NCI-H2196 treated with DMSO at 0.1 percent for 48 hours (cell line): ENCODE measurements around the gene PITX2.
"Not testable (repeated sequence)": the region's sequence is repeated elsewhere in the genome, so short reads cannot be mapped to it uniquely, and the experiment has no call there.

Experiments
- DNase-seq: peaks from one replicate; lab custom pipeline; 2025; ENCODE audit not compliant: unreplicated experiment; lab: John Stamatoyannopoulos, UW

PITX2 gene

DNA sequence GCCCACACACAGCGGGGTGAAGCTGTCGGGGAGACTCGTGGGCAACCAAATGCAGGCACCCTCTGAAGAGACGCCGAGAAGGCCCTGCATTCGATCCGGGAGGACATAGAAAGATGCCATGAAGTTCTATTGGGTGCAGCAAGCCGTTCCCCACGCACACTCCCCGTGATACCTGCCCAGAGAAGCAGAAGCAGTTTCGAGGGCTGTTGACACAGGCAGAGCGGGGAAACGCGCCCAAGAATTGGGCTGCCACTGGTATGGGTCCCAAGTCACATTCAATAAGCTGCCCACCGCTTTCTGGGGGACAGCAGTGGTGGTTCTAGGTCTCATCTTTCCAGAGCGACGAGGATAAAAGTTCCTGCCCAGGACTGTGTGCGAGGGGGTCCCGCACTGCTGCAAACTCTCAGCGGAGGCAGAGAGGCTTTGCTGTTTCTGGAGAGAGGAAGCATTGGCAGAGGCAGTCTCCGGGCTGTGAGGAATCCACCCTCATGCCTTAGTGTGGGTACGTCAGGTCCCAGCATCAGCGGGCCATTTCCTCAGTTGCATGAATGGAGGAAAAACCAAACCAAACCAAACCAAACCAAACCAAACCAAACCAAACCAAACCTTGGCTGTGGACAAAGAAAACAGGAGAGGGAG lies 10.1 kb downstream of the PITX2 start:
- DNase-seq: no peak

DNA sequence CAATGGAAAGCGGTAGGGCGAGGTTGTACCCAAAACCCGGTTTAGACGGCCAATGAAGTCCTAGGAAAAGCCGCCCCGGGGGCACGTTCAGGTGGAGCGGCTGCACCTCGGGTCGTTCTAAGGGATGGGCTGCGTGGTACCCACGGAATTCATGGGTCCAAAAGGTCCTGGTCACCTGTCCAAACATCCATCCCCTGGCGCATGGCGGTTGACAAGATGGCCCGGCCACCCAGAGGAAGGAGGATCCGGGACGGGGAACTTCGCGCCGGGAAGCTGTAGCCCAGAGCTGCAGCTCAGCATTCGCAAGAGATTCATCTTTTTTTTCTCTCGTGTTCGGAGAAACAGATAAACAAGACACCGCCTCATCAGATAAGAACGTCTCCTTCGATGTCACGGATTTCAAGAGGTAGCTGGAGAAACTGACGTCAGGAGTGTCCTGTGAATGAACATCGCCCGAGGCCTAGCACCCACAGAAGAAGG lies 10.9 kb downstream of the PITX2 start:
- DNase-seq: no peak

DNA sequence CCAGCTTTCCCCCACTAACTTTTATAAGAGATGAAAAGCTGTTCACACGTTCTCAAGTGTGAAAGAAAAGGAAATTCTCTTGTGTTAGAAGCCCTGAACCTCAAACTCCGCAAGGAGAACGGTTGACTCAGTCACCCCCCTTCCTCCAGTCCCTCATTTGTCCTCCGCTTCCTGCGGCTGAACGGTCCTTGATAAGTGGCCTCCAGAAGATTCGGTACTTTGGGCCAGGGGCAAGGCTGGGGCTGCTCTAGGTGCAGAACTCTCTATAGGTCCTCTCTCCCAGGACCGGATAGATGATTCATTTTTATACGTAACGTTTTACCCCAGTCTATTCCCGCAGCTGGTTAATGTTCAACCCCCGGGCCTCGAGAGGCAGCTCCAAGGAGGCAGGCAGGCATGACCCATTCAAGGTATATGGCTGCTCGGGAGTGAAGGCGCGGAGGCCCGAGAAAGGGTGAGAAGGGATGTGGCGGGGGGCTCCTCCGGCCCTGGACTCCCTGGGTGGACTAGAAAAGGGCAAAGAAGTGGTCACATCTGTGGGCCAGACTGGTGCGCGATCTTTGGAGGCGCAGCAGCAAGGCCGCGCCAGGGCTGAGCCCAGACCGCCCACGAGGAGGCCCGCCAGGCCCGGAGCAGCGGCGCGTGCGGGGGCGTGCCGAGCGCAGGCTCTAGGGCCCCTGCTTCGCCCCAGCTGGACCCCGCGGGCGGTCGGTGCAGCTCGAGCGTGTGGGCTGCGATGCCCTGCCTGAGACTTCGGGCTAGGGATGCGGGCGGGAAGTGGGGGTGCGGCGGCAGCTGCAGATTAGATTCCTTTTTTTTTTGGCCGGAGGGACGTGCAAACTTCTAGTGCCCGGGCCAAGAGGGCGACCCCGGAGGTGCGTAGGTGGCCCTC lies 11.7 kb downstream of the PITX2 start:
- DNase-seq: no peak

DNA sequence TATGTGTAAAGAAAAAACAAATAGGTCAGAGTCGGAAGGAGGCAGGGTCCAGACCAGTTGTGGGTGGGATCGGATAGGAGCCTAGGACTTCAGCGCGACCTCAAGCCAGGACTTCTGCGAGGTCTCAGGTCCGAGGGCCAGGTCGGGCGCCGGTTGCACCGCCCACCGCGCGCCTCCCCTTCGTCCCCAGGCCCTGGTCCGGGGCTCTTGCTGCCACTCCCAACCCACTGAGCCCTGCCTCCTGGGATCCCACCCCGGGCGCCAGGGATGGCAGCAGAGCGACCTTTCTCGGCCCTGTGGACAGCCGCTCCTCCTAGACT lies 12.3 kb downstream of the PITX2 start:
- no peak for DNase-seq

DNA sequence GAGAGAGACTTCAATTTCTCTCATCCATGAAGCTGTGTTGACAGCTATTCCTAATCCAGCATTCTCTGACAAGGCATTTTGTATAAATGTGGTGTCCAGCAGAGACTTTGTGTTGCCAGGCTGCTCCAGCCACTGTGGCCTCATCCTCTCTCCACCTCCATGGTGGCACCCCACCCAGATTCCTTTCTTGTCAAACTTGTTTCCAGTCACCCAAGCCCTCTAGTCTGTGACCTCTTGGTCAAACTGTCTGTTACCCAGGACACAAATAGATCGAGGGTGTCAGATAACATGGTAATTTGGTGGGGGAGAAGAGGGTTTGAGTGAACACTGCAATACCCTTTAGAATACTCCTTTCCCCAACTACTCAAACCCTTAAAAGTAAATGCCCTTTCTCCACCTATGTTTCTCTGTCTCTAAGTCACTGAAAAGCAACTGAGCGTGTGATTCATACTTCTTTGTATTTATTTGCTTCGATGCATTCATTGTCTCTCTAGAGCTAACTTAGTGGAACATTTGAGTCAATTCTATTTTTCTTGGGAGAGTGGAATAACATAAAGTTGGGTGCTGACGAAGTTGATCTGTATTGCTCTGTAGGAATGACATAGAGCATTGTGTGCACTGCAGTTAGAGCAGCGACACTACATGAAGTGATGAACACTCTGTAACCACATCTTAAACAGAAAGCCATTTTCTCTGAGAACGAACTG lies 13.7 kb downstream of the PITX2 start:
- no peak for DNase-seq

DNA sequence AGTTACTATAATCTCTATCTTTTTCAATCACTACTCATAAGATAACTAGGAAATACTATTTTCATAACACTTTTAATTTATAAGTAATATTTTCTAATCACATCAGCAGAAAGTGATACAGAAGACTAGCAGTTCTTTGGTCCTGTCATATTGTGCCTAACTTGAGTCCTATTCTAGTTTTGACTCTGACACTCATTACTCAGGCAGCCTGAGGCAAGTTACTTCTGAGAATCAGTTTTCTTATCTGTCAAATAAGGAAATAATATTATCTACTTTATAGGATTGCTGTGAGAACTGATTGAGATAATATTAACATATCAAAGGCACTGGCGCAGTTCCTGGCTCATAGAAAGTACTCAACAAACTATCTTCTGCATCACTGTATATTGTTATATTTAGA lies 17.8 kb downstream of the PITX2 start:
- no peak for DNase-seq

DNA sequence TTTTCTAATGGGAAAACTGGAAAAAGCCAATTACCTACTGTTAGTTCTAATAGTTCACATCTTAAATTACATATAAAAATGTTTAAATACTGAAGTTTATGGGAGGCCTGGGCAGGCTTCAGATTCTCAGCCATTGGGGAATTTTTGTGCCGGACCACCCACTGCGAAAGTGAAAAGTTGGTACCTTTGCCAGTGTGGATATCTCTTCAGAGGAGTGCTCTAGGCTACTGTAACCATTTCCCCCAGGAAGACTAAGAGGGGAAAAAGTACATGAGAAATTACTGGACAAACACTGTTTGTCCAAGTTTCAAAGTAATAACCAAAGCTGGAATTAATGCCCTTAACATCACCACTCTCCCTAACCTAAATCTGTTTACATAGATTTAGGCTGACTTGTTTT lies 20.8 kb downstream of the PITX2 start:
- DNase-seq: no peak

DNA sequence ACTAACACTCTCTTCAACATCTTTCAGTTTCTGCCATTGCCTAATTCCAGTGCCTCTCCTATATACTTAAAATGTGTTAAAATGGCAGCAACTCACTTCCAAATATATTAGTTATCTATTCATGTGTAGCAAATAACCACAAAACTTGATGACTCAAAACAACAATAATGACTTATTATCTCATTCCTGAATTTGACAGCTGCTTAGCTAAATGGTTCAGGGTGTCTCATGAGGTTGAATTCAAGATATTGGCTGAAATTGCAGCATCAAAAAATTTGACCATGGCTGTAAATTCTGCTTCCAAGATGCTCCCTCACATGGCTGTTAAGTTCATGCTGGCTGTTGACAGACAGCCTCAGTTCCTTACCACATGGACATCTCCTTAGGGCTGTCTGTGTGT lies 25.3 kb downstream of the PITX2 start:
- no peak for DNase-seq

DNA sequence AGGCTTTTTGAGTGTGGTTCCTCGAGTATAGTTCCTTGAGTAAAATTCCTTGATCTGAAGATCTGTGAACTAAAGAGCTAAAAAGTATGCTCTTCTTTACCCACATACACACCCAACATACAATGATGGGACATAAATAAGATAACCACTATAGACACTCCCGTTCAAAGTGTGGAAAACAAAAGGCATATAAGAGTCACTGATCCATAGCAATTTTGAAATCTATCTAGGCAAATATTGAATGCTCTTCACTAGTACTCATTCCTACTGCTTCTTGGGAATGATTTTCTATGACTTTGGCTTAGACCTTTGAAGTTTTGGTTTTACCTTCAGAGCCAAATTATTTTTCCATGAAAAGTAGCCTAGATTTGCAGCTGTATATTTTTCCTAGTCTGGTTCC lies 26.4 kb downstream of the PITX2 start:
- DNase-seq: no peak

DNA sequence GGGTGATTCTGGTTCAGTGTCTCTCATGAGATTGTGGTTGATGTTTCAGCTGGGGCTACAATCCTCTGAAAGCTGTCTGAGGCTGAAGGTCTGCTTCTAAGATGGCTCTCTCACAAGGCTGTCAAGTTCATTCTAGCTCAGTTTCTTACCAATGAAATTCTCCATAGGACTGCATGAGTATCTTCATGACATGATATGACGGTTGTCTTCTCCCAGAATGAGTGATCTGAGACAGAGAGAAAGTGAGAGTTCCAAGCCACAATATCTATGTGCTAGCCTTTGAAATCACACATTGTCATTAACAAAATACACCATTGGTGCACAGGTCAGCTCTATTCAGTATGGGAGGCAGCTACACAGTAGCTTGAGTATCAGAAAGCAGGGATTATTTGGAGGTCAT lies 27.3 kb downstream of the PITX2 start:
- no peak for DNase-seq

DNA sequence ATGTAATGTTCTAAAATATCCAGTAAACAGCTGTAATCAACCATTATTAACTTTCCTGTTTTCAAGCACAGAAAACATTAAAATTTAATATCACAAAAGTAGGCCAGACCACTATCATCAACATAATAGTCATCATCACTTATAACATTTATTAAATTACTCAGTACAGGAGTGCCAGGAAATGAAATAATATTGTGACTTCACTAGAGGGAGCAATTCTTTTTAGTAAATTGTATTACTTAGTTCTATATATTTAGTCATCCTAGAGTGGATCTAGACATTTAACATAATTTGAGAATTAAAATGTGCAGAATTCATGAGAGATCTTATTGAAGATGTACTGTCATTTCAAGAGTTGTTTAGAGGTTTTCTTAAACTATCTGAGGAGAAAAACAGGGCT lies 33.6 kb downstream of the PITX2 start:
- no peak for DNase-seq

DNA sequence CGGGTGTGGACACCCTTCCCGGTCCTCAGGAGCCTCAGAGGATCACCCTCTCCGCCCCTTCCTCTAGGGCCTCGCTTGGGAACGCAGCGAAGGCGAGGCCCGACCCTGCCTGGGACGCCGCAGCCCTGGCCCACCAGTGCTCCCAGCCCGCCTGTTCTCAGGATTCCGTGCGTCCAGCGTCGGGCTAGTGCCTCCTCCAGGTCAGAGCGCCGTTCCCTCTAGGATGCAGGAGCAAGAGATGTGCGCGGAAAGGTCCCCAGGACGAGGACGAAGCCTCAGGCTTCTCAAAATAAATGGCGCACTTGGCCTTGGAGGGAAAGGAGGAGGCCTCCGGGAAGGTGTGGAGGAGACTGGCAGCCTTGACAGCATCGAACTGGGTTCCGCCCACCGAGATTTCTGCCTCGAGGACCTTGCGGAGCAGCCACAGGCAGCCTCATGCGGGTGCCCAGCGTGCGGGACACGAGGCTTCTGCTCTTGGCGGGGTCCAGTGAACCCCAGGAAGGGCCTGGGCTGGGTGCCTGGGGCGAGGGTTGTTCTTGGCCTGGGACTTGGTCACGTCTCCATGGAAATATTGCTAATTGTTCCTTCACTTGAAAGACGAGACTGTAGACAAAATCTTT lies 35.1 kb downstream of the PITX2 start:
- no peak for DNase-seq

DNA sequence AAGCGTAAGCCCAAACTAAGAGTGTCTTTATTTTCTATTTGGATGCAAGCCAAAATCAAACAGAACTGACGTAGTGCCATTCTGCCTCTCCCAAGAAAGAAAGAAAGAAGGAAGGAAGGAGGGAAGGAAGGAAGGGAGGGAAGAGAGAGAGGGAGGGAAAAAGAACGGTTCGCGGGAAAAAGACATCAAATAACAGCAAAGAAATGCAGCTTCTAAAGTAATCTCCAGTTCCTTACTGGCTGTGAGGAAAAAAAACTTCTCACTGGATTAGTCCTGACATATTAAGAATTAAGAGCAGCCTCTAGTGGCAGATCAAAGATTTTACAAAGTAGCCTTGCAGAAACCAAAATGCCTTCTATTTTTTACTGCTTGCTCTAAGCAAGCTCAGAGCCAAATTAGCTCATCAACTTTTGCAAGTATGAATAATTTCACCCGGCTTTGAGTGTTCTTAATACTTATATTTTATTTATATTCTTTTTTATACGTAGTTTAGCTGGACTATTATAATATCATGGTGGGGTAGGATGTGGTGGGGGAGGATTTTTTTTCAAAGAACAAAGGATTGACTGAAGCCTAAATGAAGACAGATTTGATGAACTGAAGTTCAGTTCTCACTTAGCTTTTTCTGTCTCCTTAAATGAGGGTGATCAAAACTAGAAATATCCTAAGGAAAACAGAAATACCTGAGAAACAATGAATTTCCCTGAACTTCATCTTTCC lies 36.6 kb downstream of the PITX2 start:
- no peak for DNase-seq

DNA sequence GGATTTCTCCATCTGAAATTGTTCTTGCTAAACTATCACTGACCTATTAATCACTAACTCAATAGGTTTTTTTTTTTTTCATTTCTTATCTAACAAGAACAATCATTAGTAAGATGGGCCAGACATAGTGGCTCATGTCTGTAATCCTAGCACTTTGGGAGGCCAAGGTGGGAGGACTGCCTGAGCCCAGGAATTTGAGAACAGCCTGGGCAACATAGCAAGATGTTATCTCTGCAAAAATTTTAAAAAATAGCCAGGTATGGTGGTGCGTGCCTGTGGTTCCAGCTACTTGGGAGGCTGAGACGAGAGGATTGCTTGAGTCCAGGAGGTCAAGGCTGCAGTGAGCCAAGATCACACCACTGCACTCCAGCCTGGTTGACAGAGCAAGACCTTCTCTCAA lies 46.2 kb downstream of the PITX2 start:
- not testable (repeated sequence) for DNase-seq
